Activated T-helper 1 cell treated with anti-CD3 and anti-CD28 coated beads, Interleukin-12 subunit alpha, Interleukin-12 subunit beta, Interleukin-2, Interleukin-4 antibody, amounts not matched to agents 30 ng/mL and 10 ng/mL and 1 ng/mL, durations not matched to agents 14 hours and 24 hours and 36 hours (primary cell): Measurements from ENCODE around the gene SOD2. TPM values are rescaled to one million over a fixed set of nuclear protein-coding genes. Genes with fewer than 3 reads are reported as not detected.
"Not testable (repeated sequence)": the region's sequence is repeated elsewhere in the genome, so short reads cannot be mapped to it uniquely, and the experiment has no call there.

ENCODE experiments used
- DNase-seq: peaks from one replicate; pipeline ENCODE4 v3.0.0; 2021; ENCODE audit warnings: low spot score
- H3K27ac Mint-ChIP-seq: one replicate; pipeline ENCODE4 v1.8.0; 2021; ENCODE audit warnings: mild to moderate bottlenecking, mixed read lengths
- H3K27me3 Mint-ChIP-seq: one replicate; pipeline ENCODE4 v1.8.0; 2022; ENCODE audit warnings: mild to moderate bottlenecking, moderate library complexity, mixed read lengths; ENCODE audit not compliant: insufficient read depth
- H3K36me3 Mint-ChIP-seq: one replicate; pipeline ENCODE4 v1.8.0; 2021; ENCODE audit warnings: low read depth, mixed read lengths
- H3K4me1 Mint-ChIP-seq: one replicate; pipeline ENCODE4 v1.8.0; 2021; ENCODE audit warnings: low read depth, mixed read lengths
- H3K4me3 Mint-ChIP-seq: one replicate; pipeline ENCODE4 v1.8.0; 2021; ENCODE audit warnings: mild to moderate bottlenecking, moderate library complexity, mixed read lengths
- H3K9me3 Mint-ChIP-seq: one replicate; pipeline ENCODE4 v1.8.0; 2021; ENCODE audit warnings: mixed read lengths
- intact Hi-C: fragments of 100-400 bp; cut with micrococcal nuclease; formaldehyde crosslinking; loops from one replicate; pipeline ENCODE4 v1.15.1; 2024
- total RNA-seq: library from RNA; stranded (reverse); gene quantifications from 2 replicates; pipeline ENCODE4 v1.2.3, GENCODE V29; 2022

Gene SOD2
- total RNA-seq = 78.3 and 81.0 TPM in 2 replicates

DNA sequence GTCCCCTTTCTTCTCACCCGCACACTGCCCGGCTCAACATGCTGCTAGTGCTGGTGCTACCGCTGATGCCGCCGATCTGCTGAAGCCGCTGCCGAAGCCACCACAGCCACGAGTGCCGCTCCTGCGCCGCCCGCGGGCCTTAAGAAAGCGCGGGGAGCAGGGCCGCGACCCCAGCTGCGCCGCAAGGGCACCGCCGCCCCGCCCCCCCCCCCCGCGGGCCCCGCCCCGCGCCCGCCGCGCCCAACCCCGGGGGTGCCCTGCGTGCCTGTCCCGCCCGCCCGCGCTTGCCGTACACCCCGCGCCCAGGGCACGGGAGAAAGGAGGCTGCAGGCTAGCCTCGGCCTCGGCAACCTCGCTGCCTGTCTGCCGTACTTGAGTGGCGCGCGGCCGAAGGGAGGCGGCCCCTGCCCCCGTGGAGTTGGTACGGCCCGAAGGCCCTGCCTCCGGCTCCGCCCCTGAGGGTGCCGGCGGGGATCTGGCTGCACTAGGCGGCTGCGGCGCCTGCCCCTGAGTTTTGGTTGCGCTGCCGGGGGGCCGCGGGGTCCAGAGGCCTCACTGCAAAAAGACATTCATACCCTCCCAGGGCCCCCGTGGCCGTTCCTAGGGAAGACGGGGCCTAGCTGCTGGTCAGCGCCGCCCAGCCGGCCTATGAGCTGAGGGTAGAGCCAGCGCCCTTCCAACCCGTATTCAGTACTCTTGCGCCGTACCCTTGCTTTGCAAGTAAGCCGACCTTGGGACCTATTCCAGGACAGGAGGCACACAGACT lies at the start of gene SOD2:
Gene SOD2, minus strand, starts transcription at position 114 of the 766 bp plus-strand sequence. Its CDS starts 74 bp downstream, at position 40.
- peak within 1 kb of the TSS; percentile 94 for H3K4me3 Mint-ChIP-seq
- H3K27me3 Mint-ChIP-seq = no peaks in the 10 kb centered on the region
- H3K27ac Mint-ChIP-seq = peak within 1 kb of the TSS; percentile 99
- DNase-seq = peak; percentile 75
- peaks cover 30% of the 10 kb centered on the region for H3K36me3 Mint-ChIP-seq
- H3K4me1 Mint-ChIP-seq = peaks cover 51% of the 10 kb centered on the region
- no peaks in the 10 kb centered on the region for H3K9me3 Mint-ChIP-seq
- intact Hi-C loops = loop anchor here (1.0 to 10.0 kb wide), 8 partner anchors 34 to 831 kb away; partner anchors contain the start of genes ACAT2, IGF2R, TCP1 and WTAP

DNA sequence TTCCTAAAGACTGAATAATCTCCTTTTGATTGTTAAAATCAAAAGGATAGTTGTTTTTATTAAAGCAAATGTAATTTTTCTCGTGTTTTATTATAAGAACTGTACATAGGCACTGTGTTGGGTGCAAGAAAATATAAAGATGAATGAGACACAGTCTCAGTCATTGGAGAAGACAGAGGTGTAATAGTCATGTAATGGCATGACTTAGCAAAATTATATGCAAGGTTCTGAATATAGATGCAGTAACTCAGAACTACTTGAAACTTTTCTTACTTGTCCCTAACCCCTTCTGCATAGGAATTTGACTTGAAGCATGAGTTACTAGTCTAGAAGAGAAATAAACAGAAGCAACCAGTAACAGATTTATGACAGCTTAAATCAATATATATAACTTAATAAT lies 49.1 kb upstream of the SOD2 start:
- peaks cover 53% of the 10 kb centered on the region for H3K36me3 Mint-ChIP-seq
- intact Hi-C loops = loop anchor here (2.0 kb wide), 1 partner anchor 13 kb away; no protein-coding TSS in a partner anchor

DNA sequence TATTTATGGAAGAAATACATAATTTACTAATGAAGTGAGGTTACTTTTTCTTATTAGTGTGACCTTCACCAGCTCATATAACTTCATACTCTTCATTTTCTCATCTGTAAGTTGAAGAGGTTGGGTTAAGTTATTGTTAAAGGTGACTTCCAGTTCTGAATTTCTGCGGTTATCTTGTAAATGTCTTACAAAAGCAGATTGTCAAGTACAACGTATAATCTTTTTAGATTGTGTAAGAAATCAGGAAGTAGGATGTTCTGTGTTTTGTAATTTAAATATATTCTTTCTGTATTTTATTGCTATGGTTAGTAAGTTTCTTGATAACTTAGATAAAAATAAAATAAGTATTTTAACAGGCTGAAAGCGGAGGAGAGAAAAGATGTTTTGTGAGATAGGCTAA lies 46.3 kb upstream of the SOD2 start:
- H3K4me3 Mint-ChIP-seq = no peak overlapping the region
- no peaks in the 10 kb centered on the region for H3K9me3 Mint-ChIP-seq
- no peak overlapping the region for H3K27ac Mint-ChIP-seq
- peaks cover 10% of the 10 kb centered on the region for H3K4me1 Mint-ChIP-seq
- H3K36me3 Mint-ChIP-seq = peaks cover 34% of the 10 kb centered on the region
- intact Hi-C loops = no loop called here
- H3K27me3 Mint-ChIP-seq = no peaks in the 10 kb centered on the region
- no peak for DNase-seq

More for the DNA sequence above, 49.1 kb upstream of the SOD2 start:
- Mint-ChIP-seq H3K9me3 (no peaks in the 10 kb centered on the region), H3K4me3 (no peak overlapping the region), H3K27ac (no peak overlapping the region), H3K4me1 (peaks cover 23% of the 10 kb centered on the region), H3K27me3 (no peaks in the 10 kb centered on the region)
- DNase-seq = no peak

DNA sequence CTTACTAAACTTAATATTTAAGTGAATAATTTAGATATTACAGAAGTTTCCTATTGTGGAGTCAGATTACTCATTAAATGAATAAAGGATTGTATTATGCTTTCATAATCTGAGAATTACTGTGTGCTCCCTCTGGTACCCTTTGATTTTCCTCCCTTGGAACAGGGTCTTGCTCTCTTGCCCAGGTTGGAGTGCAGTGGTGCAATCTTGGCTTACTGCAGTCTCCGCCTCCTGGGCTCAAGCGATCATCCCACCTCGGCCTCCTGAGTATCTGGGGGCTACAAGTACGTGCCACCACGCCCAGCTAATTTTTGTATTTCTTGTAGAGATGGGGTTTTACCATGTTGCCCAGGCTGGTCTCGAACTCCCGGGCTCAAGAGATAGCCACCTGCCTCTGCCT lies 43.9 kb upstream of the SOD2 start:
- DNase-seq = no peak
- Mint-ChIP-seq H3K4me1 (peaks cover 15% of the 10 kb centered on the region), H3K9me3 (no peaks in the 10 kb centered on the region), H3K4me3 (no peak overlapping the region), H3K27me3 (no peaks in the 10 kb centered on the region), H3K36me3 (peaks cover 22% of the 10 kb centered on the region), H3K27ac (no peak overlapping the region)
- intact Hi-C loops = loop anchor here (1.0 kb wide), 1 partner anchor 9 kb away; no protein-coding TSS in a partner anchor

DNA sequence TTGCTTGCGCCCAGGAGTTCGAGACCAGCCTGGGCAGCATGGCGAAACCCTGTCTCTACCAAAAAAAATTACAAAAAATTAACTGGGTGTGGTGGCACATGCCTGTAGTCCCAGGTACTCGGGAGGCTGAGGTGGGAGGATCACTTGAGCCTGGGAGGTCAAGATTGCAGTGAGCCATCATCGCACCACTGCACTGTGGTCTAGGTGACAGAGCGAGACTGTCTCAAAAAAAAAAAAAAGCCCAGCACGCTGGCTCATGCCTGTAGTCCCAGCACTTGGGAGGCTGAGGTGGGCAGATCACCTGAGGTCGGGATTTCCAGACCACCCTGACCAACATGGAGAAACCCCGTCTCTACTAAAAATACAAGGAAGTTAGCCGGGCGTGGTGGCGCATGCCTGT lies 40.4 kb upstream of the SOD2 start:
- H3K9me3 Mint-ChIP-seq, H3K4me3 Mint-ChIP-seq, H3K27ac Mint-ChIP-seq, intact Hi-C loops, DNase-seq, H3K27me3 Mint-ChIP-seq: not testable (repeated sequence)
- H3K36me3 Mint-ChIP-seq = peaks cover 27% of the 10 kb centered on the region
- peaks cover 42% of the 10 kb centered on the region for H3K4me1 Mint-ChIP-seq

DNA sequence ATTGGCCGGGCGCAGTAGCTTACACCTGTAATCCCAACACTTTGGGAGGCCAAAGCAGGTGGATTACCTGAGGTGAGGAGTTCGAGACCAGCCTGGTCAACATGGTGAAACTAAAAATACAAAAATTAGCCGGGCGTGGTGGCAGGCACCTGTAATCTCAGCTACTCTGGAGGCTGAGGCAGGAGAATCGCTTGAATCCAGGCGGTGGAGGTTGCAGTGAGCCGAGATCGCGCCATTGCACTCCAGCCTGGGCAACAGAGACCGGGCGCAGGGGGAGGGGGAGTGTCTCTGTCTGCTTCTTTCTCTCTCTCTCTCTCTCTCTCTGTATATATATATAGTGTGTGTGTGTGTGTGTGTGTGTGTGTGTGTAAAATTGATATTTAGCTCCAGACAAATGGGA lies 39.5 kb upstream of the SOD2 start:
- H3K9me3 Mint-ChIP-seq, H3K4me3 Mint-ChIP-seq, H3K27ac Mint-ChIP-seq, DNase-seq, intact Hi-C loops, H3K27me3 Mint-ChIP-seq: not testable (repeated sequence)
- Mint-ChIP-seq H3K4me1 (peaks cover 34% of the 10 kb centered on the region), H3K36me3 (peaks cover 24% of the 10 kb centered on the region)

DNA sequence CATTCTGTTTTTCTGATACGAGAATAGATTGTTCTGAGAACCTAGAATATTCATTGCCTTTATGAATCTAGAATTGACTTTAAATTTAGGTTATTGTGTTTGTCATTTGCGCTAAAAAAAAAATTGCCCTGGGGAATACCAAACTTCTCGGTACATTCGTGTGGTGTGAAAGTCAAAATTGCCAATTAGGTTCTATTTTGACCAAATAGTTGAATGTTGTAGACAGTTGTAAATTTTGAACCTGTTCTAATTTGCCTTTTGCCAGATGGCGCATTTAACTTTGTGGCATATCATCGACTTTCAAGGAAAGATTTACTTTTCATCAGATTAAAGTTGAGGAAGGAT lies 37.3 kb upstream of the SOD2 start:
- H3K4me3 Mint-ChIP-seq = peak overlapping the region; percentile 65
- DNase-seq = no peak
- intact Hi-C loops = no loop called here
- H3K27me3 Mint-ChIP-seq = no peaks in the 10 kb centered on the region
- H3K4me1 Mint-ChIP-seq = peaks cover 41% of the 10 kb centered on the region
- no peaks in the 10 kb centered on the region for H3K9me3 Mint-ChIP-seq
- H3K27ac Mint-ChIP-seq = no peak overlapping the region
- peaks cover 21% of the 10 kb centered on the region for H3K36me3 Mint-ChIP-seq

DNA sequence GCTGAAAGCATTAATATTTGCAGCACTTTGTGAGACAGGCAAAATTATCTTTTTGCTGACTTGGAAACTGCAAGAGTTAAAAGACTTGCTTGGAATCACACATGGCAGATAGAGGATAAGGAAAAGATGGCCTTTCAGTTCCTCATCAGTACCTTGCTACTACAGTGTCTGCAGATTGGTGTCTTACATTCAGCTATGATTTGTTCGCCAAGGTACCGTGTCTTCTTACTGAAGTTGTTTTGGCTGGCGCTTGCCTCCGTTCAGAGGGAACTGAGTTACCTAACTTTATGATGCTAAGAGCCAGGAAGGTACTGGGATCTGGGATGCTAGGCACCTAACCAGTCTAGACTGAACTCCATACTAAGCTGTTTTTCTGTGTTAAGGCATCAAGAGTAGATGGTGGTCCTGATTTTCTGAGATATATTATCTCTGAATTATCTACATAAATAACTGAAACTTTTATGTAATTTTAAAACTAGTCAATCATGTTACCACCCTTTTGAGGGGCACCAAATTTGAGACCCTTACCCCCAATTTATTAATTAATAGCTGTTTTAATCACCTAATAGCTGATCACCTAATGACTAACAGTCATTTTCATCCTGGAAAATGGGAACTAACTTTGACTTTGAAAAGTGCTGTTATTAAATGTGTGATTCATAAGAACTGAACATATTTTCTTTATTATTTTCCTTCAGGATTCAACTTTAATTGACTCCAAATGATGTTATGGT lies 36.7 kb upstream of the SOD2 start:
- no peak for DNase-seq
- Mint-ChIP-seq H3K27me3 (no peaks in the 10 kb centered on the region), H3K9me3 (no peaks in the 10 kb centered on the region), H3K36me3 (peaks cover 21% of the 10 kb centered on the region), H3K4me1 (peaks cover 41% of the 10 kb centered on the region), H3K27ac (no peak overlapping the region), H3K4me3 (peak overlapping the region; percentile 92)
- intact Hi-C loops = loop anchor here (2.0 to 5.0 kb wide), 3 partner anchors 13 to 793 kb away; partner anchors contain the start of gene TAGAP

DNA sequence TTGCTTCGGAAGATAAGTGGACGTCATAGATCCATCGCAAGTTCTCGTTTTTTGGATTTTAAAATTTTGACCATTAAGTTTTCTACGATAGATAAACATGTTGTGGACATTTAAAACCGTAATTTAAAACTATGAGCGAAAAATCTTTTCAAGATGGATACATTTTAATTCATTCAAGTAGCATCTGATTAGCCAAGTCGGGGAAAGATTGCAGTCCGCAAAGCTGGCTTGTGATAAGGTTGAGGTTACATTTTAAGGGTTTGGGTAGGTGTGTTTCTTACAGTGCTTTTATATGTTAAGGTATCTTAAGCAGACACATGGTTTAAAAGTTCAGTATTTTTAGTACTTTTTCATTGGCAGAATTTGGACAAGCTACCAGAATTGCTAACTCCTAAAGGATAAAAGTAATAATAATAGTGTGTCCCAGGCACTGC lies 35.5 kb upstream of the SOD2 start:
- DNase-seq = no peak
- Mint-ChIP-seq H3K4me1 (peaks cover 41% of the 10 kb centered on the region), H3K27me3 (no peaks in the 10 kb centered on the region), H3K9me3 (no peaks in the 10 kb centered on the region), H3K27ac (peak overlapping the region; percentile 88), H3K4me3 (peak overlapping the region; percentile 92), H3K36me3 (peaks cover 24% of the 10 kb centered on the region)
- intact Hi-C loops = loop anchor here (1.0 to 5.0 kb wide), 4 partner anchors 8 to 794 kb away; partner anchors contain the start of gene TAGAP

DNA sequence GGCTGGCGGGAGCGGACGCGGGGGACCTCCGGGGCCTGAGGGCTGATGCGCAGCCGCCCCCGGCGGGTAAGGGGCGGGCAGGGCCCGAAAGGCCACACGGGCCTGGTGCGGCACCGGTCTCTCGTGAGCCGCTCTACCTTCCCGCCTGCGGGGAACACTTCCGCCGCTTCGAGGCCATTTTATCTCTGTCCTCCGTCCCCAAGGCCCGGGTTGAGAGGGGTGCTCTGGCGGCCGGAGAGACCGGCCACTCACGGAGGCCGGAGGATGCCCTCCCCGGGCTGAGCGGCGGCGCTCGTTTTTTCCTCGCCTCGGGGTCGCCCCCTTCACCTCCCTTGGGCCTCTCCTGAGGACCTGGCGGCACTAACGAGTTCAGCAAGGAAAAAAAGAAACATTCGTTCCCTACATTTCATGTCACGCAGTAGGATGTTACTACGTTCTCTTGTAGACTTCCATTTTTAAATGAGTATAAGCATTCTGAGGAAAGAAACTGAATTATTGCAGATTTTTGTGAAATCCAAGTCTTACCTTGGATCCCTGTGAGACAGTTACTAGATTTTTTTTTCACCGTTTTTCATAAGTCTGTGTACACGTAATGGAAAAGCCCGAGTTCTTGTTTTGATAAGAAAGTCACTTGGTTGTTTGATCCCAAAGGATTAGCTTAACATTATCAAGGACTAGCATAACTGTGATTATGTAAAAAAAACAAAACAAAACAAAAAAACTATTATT lies 34.8 kb upstream of the SOD2 start:
- Mint-ChIP-seq H3K4me3 (peak overlapping the region; percentile 92), H3K27me3 (no peaks in the 10 kb centered on the region), H3K27ac (peak overlapping the region; percentile 88), H3K9me3 (peaks cover 5% of the 10 kb centered on the region), H3K4me1 (peaks cover 38% of the 10 kb centered on the region), H3K36me3 (peaks cover 30% of the 10 kb centered on the region)
- intact Hi-C loops = loop anchor here (1.0 to 5.0 kb wide), 9 partner anchors 8 to 1547 kb away; partner anchors contain the start of genes AGPAT4, IGF2R, SOD2 and TAGAP
- DNase-seq = no peak

DNA sequence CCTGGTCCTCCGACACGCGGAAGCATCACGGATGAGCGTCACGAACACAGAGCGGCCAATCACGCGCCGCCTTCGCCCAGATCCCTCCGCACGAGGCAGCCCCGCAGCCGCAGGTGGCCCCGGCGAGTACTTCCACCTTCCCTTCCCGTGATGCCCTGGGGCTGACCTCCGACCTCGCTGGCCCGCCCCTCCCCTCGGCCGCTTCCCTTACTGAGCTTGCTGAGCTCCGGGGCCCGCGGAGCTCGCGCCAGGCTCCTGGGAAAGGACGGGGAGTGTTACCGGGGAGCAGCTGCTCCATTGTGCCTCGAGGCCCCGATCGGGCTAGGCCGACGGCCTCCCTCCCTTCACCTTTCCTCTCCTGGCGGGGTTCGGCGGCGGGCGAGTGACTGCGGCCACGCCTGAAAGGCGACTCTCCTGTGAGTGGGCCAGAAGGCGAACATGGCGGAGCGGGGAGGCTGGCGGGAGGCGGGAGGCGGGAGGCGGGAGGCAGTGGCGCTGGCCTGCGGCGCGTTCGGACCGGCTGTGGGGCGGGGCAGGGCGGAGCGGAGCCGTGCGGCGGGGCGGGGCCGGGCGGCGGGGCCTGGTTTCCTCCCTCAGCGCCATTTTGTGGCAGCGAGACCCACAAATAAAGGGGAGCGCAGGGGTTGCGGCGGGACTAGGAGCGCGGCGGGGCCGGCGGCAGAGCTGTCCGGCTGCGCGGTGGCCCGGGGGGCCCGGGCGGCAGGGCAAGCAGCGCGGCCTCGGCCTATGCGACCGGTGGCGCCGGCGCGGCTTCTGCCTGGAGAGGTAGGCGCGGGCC lies 34.1 kb upstream of the SOD2 start, which contains the start of gene WTAP:
Gene WTAP, plus strand, starts transcription at position 589 of the 799 bp plus-strand sequence. CDS start 8,760 bp downstream, outside the sequence.
- peaks cover 41% of the 10 kb centered on the region for H3K4me1 Mint-ChIP-seq
- H3K27ac Mint-ChIP-seq = peak within 1 kb of the TSS; percentile 96
- peaks cover 10% of the 10 kb centered on the region for H3K9me3 Mint-ChIP-seq
- H3K4me3 Mint-ChIP-seq = peak within 1 kb of the TSS; percentile 93
- intact Hi-C loops = loop anchor here (1.0 to 5.0 kb wide), 10 partner anchors 34 to 1548 kb away; partner anchors contain the start of genes ACAT2, AGPAT4, IGF2R and SOD2
- peak; percentile 95 for DNase-seq
- no peaks in the 10 kb centered on the region for H3K27me3 Mint-ChIP-seq
- H3K36me3 Mint-ChIP-seq = peaks cover 34% of the 10 kb centered on the region
